ENCODE results near the gene VAMP2.

The VAMP2 gene, protein sequence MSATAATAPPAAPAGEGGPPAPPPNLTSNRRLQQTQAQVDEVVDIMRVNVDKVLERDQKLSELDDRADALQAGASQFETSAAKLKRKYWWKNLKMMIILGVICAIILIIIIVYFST

DNA sequence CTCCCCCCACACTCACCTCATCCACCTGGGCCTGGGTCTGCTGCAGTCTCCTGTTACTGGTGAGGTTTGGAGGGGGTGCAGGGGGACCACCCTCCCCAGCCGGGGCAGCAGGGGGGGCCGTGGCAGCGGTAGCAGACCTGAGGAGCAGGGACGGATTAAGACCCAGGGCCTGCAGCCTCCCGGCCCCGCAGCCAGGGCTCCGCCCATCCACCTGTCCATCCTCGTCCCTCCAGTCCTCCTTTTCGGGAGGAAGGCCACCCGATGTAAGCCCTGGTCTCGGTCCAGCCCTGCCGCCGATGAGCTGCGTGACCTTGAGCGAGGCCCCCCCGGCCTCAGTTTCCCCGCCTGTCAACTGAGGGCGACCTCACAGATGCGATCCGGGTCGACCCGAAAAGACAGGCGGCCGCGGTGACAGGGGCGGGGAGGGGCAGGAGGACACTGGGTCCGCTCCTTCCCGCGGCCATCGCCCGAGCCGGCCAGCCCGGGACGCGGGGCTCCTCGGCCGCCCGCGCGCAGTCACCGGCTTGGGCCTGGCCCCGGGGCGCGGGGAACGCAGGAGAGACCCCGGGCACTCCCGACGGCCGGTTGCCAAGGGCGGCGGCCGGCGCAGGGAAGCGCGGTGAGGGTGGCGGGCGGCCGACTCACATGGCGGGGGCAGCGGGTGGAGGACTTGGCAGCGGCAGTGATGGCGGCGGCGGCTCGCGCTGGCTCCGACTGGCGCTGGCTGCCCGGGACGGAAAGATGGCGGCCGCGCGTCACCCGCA lies at the start of gene VAMP2:
VAMP2 (minus strand) TSS at position 716 of the 764 bp plus-strand sequence; CDS start at position 647, 69 bp downstream.
- DNase-seq (ENCODE audit: low read depth) = no peak
- H3K4me3 ChIP-seq (ENCODE audit: low read depth, low read length) = peak within 1 kb of the TSS; percentile 90

DNA sequence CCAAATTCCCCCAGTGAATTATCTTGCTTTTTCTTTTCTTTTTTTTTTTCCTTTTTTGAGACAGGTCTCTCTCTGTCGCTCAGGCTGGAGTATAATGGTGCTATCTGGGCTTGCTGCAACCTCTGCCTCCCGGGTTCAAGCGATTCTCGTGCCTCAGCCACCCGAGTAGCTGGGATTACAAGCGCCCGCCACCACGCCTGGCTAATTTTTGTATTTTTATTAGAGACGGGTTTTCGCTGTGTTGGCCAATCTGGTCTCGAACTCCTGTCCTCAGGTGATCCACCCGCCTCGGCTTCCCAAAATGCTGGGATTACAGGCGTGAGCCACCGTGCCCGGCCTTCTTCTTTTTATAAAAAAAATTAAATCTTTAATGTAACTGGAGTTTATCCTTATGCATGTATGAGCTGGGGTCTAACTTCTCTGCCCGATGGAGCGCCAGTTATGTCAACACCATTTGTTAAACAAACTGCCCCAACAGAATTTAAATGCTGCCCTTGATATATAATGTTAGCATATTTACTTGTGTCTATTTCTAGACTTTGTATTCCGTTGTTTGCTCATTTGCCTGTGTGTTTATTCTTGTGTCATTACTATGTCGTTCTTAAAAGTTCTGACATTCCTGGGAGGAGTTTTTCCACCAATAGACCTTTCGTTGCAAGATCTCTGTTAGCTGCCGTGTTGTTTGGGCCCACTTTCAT lies 48.2 kb upstream of the VAMP2 start:
- no peak for DNase-seq (ENCODE audit: low read depth)
- peak overlapping the region; percentile 81 for H3K4me3 ChIP-seq (ENCODE audit: low read depth, low read length)

DNA sequence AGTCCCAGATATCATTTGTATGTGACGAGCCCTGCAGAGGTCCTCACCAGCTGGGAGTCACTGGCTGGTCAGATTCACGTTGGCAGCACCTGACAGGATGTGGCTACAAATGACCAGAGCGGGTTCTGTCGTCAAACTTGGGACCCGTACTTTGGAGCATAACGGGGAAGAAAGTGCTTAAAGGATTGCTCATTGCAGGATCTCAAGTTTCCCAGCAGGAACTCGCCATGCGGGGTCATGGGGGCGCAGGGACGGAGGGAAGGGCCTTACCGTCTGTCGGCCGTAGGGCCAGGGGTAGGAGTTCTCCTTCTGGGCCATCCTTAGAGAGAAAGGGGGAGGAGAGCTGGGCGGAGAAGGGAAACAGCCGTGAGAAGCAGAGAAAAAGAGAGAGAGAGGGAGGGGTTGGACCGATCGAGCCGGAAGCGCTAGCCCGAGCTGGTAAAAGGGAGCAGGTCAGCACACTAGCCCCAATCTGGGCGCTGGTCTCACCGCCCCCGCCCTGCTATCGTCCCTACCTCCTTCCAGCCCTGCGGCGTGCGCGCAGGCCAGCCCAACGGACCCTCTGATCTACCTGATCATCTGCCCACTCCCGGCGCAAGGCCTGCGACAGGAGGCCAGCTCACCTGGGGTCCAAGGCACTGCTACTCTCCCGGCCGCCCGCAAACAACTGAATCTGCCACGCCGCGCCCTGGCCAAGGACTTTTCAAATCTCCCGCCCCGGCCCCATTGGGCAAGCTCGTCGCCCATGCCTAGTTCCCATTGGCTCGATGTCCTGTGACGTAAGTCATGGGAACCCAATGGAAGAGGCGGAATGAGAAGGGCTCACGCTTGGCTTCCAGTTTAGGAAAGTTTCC lies 47.4 kb upstream of the VAMP2 start, which contains the start of gene AURKB:
AURKB (minus strand) TSS at position 669 of the 854 bp plus-strand sequence; CDS start at position 318, 351 bp downstream.
- peak; percentile 86 for DNase-seq (ENCODE audit: low read depth)
- peak within 1 kb of the TSS; percentile 81 for H3K4me3 ChIP-seq (ENCODE audit: low read depth, low read length)

DNA sequence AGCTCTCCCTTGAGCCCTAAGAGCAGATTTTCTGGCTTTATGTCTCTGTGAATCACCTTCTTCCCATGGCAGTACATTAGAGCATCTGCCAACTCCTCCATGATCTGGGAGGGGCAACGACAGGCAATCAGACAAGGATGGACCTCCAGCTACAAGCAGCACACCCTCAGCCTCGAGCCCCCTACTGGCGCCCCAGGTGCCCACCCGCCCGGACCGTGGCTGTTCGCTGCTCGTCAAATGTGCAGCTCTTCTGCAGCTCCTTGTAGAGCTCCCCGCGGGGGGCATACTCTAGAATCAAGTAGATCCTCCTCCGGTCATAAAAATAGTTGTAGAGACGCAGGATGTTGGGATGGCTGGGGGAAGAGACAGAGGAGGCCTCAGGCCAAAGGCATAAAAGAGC lies 43.8 kb upstream of the VAMP2 start:
- no peak overlapping the region for H3K4me3 ChIP-seq (ENCODE audit: low read depth, low read length)
- DNase-seq (ENCODE audit: low read depth) = no peak

DNA sequence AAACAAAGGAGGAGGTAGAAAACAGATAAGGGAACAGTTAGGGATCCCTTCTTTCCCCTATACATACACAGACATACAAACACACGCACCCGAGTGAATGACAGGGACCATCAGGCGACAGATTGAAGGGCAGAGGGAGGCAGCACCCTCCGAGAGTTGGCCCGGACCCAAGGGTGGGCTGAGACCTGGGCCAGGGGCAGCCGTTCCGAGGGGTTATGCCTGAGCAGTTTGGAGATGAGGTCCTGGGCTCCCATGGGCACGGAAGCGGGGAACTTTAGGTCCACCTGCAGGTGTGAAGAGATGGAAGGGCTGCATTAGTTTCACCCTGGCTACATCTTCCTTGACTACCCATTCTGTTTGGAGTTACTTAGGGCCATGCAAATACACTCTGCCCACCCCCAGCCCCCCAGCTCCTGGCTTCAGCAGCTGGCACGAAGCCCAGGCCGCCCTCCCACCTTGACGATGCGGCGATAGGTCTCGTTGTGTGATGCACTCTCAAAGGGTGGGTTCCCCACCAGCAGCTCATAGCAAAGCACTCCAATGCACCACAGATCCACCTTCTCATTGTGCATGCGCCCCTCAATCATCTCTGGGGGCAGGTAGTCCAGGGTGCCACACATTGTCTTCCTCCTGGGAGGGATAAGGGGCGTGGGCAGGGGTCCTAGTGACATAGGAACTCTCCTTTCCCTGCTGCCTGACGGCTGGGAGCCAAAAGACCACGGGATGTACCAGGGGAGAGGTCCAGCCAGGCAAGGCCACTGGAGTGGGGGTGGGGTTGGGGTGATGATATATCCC lies 42.2 kb upstream of the VAMP2 start:
- H3K4me3 ChIP-seq (ENCODE audit: low read depth, low read length) = no peak overlapping the region
- DNase-seq (ENCODE audit: low read depth) = no peak

DNA sequence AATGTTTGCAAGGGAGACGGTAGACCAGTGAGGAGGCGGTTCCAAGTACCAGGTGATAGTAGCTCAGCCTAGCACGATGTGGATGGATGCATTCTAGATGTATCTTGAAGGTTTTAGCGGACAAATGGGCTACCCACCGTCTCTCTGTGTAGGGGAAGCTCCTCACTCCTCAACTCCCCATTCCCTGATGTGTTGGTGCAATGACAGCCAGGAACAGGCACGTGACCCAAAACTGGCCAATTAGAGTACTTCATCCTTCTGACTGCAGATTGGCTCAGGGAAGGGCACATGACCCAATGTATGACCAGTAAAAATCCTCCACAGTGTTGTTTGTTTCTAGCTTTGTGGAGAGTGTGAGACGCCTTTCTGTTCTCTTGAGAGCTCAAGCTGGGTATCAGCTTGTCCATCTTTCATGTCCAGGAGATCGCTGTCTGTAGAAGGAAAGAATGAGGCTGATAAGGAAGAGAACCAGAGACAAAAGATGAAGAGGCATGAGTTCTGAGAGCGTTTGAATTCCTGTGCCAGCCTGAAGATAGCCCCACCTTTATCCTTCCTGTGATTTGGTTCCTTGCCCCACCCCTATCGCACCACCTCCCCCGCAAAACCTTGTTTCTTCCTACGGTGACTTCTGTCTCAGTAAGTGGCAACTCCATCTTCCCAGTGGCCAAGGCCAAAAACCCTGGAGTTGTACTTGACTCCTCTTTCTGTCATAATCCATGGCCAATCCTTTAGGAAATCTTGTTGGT lies 29.5 kb upstream of the VAMP2 start:
- peak; percentile 69 for DNase-seq (ENCODE audit: low read depth)
- peak overlapping the region; percentile 40 for H3K4me3 ChIP-seq (ENCODE audit: low read depth, low read length)

DNA sequence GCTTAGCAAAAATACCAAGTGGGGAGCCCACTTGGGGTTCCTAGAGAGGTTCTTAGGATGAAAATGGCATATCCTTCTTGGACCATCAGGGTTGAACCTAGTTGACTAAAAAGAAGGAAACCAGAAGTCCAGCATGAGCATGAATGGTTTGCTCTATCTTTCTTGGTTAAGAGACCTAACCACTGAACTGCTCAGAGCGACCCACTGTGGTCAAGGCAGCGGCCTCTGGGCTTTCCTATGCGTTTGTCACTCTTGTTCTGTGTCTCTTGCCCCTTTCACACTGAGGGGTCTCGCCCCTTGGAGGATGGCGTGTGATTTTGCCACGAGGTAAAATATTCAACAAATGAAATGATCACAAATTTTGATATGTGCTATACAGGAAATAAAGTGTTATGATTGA lies 27.8 kb upstream of the VAMP2 start:
- no peak for DNase-seq (ENCODE audit: low read depth)
- H3K4me3 ChIP-seq (ENCODE audit: low read depth, low read length) = peak overlapping the region; percentile 26

DNA sequence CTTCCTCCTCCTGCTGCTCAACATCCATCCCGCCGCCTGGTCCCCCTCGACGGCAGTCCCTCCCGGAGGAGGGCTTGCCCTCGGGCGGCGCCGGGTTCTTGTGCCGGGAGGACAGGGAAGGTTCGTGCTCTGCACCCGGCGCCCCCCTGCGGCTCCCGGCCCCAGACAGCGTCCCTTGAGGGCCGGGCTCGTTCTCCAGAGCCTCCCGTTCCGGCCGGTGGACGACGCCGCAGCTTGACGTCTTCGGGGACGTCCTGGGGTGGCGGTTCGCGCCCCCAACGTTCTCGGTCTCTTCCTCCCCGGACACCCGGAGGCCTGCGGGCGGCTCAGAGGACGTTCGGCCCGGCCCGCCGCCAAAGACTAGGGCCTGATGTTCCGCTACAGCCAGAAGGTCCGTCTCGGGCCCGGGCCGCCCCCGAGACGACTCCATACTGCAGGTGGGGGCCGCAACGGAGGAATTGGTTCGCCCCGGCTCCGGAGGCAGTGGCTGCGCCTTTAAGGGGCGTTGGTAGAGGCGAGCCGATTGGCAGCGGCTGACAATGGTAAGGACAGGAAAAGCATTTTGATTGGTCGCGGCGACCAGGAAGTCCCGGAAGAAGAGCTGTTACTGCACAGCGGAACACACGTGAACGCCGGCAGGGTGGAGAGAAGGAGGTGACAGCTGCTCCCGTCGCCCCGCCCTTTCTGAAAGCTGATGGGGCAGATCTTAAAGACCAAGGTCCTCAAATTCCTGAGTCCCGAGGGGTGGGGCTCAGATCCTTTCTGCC lies 27.1 kb upstream of the VAMP2 start, which contains the start of gene BORCS6:
BORCS6 (minus strand) TSS at position 470 of the 767 bp plus-strand sequence; CDS start at position 430, 40 bp downstream.
- DNase-seq (ENCODE audit: low read depth) = peak; percentile 96
- H3K4me3 ChIP-seq (ENCODE audit: low read depth, low read length) = peak within 1 kb of the TSS; percentile 79

DNA sequence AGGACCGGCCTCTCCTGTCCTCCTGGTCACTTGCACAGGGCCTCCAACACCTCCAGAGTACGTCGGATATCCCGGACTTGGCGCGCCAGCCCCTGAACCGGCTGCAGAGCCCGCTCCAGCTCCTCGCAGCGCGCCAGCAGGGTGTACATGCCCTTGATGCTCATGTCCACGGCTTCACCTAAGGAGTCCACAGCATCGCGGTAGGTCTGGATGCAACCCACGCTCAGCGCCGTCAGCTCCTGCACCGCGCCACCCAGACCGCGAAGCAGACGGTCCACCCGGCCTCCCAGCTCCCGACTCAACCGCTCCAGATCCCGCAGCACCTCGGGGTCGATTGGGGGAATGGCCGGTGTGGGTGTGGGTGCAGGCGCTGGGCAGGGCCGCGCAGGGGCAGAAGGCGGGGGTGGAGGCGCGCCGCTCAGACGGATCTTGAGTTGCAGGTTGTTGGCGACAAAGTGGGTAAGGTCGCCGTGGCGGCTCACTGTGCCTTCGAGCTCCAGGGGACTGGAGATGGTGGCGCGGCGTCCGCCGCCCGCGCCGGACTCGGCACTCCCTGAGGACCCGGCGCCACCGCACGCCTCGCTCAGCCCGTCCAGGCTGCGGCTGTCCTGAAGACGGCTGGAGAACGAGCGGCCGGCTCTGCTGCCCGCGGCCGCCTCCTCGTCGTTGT lies 26.4 kb upstream of the VAMP2 start:
- peak overlapping the region; percentile 79 for H3K4me3 ChIP-seq (ENCODE audit: low read depth, low read length)
- DNase-seq (ENCODE audit: low read depth) = no peak

DNA sequence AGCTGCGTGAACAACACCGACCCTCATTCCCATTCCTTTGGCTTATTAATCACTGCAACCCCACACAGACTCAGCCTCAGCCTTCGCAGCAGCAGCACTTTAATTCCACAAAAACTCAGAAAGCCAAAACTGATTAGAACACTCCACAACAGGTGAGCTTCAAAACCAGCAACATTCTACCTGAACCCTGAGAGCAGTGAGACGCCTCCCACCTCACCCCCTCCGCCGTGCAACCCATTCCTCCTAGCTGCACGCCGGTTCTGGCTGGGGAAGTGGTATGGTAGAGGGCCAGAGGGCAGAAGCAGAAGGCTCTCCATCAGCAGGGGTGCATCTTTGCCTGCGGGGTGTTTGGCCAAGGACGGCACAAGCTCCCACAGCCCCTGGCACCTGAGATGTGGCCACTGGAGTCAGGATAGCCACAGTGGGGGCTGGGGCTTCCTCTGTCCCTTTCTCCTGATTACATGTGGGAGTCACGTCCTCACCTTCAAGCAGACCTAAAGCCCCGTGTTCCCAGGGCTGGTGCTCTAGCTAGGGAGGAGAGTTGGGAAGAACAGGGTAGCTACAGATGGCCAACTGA lies 25.6 kb upstream of the VAMP2 start:
- H3K4me3 ChIP-seq (ENCODE audit: low read depth, low read length) = peak overlapping the region; percentile 79
- no peak for DNase-seq (ENCODE audit: low read depth)

DNA sequence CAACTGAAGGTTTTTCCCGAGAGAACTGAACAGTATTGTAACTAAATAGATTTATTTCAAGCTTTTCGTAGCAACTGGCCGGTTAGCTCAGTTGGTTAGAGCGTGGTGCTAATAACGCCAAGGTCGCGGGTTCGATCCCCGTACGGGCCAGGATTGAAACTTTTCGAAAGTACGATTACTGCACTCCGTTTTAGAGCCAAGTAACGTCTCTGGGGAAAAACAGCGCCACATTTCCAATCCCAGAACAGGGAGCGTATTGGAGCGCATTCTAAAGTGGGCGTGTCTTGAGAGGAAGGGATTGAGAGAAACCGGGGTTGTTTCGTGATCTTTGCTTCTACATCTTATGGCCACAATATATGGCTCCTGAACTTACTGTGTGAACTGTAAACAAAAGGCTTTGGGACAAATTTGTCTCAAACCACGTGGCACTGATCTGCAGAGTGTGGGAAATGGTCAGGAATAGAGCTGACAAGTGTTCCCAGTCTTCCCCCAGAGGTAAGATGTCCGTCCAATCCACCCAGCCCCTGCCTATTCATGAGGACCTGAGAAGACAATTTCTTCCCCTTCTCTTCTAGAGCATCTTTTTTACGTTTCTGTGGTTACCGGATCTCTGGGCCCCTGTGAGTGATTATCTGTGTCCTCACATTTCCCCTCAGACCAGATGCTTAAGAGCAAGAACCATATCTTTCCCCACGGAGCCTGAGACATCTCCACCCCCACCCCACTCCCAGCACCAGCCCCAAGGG lies 24.9 kb upstream of the VAMP2 start:
- peak; percentile 99 for DNase-seq (ENCODE audit: low read depth)
- peak overlapping the region; percentile 94 for H3K4me3 ChIP-seq (ENCODE audit: low read depth, low read length)

DNA sequence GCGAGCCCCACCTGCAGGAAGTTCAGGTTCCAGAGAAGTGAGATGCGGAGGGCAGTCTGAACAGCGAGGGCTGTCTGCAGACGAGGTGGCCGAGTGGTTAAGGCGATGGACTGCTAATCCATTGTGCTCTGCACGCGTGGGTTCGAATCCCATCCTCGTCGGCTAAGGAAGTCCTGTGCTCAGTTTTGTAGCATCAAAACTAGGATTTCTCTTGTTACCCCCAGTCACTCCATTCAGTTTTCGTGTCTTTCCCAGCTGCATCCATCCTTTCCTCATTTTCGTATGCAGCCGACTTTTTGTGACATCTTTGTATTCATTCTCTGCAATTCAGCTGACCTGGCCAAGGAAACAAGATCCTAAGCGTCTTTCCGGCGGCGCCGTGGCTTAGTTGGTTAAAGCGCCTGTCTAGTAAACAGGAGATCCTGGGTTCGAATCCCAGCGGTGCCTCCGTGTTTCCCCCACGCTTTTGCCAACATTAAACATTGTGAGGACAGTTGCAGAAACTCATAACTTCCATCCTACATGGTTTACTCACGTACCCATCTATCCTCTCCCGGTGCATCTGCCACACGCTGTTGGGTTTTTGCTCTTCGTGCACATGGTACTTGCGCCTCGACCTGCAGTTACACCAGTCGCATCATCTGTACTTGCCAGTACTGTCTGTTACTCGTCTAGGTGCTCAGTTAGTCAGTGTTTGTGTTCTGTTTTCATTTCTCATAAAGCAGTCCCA lies 24.2 kb upstream of the VAMP2 start:
- DNase-seq (ENCODE audit: low read depth) = peak; percentile 83
- H3K4me3 ChIP-seq (ENCODE audit: low read depth, low read length) = peak overlapping the region; percentile 94

DNA sequence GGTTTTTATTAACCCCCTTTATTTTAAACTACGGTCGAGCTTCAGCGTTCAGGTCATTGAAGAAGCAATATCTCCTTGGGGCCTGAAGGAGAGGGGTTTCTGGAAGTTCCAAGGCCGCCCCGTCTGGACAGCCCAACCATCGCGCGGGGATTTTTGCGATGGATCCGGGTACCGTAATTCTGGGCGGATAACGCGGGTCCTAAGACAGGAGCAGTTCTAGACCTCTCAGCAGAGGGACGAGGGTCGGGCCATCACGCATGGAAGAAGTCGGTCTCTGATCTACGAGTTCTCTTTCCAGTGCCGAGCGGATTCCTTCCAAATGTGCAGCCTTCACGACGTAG lies 23.7 kb upstream of the VAMP2 start:
- DNase-seq (ENCODE audit: low read depth) = no peak
- peak overlapping the region; percentile 94 for H3K4me3 ChIP-seq (ENCODE audit: low read depth, low read length)

DNA sequence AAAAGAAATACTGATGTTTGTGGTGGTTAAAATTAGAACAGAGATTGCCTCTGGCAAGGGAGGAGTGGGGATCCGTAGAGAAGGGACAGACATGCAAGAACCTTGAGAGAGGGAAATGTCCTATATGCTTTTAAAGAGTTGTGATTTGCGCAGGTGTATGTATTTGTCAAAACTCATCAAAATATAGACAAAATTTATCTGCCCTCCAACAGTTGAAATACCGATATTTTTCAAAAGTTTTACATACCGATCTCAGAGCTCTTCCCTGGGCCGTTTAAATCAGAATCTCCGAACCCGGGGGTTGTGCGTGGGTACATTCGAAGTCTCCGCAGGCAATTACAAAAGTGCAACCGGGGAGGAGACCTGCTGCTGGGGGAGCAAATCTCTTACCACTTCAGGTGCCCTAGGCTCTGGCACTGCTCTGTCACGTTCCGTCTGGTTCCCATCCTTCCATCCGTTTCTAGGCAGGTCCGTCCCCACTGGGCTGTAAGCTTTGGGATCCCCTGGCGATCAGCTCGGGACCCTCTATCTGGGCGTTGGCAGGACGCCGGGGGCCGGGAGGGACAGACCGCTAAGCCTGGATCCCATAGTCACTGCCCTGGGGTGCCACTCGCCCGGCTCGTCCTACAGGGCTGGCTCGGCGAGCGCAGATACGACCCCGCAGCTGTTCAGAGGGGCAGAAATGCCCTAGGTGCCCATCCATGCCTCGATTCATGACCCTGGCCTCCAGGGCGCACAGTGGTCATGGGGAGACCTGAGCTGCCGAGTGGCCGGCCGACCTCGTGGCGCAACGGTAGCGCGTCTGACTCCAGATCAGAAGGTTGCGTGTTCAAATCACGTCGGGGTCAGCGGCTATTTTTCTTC lies 23.1 kb upstream of the VAMP2 start:
- no peak for DNase-seq (ENCODE audit: low read depth)

More for the DNA sequence above, 23.1 kb upstream of the VAMP2 start:
- peak overlapping the region; percentile 94 for H3K4me3 ChIP-seq (ENCODE audit: low read depth, low read length)
